Measurements from ENCODE around the gene EXTL2. TPM values are rescaled to one million over a fixed set of nuclear protein-coding genes. Genes with fewer than 3 reads are reported as not detected.
"Not testable (repeated sequence)": the region's sequence is repeated elsewhere in the genome, so short reads cannot be mapped to it uniquely, and the experiment has no call there.

EXTL2 gene
- total RNA-seq, 1 donor from 2014 or later = 4.7 TPM

DNA sequence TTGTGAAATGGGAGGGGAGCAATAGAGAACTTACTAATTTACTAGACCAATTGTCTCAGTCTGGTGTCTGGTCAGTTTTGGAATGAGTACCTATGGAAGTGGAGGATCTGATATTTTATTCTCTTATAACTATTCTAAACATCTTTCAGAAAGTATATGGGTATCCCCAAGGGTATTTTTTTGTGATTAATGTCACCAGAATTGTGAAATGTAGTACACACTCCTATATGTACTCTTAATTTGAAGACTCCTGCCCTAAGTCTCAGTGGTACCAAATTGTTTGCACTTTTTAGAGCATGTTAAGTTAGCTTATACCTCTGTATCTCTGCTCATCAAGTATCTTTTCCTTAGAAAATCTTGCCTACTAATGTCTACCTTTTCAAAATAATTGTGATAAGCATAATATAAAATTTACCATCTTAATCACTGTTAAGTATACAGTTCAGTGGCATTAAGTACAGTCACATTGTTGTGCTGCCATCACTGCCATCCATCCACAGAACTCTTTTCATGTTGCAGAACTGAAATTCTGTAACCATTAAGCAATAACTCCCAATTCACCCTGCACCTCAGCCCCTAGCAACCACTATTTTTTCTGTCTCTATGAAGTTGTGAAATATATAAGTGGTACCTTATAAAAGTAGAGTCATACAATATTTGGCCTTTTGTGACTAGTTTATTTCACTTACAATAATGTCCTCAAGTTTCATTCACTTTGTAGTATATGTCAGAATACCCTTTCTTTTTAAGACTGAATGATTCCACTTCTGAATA is 41.7 kb upstream of the EXTL2 start:
- TF ChIP-seq, protein P1, sequence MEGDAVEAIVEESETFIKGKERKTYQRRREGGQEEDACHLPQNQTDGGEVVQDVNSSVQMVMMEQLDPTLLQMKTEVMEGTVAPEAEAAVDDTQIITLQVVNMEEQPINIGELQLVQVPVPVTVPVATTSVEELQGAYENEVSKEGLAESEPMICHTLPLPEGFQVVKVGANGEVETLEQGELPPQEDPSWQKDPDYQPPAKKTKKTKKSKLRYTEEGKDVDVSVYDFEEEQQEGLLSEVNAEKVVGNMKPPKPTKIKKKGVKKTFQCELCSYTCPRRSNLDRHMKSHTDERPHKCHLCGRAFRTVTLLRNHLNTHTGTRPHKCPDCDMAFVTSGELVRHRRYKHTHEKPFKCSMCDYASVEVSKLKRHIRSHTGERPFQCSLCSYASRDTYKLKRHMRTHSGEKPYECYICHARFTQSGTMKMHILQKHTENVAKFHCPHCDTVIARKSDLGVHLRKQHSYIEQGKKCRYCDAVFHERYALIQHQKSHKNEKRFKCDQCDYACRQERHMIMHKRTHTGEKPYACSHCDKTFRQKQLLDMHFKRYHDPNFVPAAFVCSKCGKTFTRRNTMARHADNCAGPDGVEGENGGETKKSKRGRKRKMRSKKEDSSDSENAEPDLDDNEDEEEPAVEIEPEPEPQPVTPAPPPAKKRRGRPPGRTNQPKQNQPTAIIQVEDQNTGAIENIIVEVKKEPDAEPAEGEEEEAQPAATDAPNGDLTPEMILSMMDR (conservative IDR thresholded peaks at IDR 0.05; ENCODE audit: low read depth, low read length) = no peak
- no peak for DNase-seq (ENCODE audit: low read depth)
- H3K4me3 ChIP-seq (ENCODE audit: low read depth, low read length) = no peak overlapping the region

DNA sequence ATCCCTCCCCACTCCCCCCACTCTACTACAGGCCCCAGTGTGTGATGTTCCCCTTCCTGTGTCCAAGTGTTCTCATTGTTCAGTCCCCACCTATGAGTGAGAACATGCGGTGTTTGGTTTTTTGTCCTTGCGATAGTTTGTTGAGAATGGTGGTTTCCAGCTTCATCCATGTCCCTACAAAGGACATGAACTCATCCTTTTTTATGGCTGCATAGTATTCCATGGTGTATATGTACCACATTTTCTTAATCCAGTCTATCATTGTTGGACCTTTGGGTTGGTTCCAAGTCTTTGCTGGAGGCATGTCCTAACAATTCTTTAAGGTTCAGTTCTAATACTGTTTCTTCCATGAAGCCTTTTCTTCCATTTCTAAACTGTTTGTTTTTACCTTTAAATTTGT is 38.9 kb upstream of the EXTL2 start:
- not testable (repeated sequence) for DNase-seq (ENCODE audit: low read depth); H3K4me3 ChIP-seq (ENCODE audit: low read depth, low read length)

DNA sequence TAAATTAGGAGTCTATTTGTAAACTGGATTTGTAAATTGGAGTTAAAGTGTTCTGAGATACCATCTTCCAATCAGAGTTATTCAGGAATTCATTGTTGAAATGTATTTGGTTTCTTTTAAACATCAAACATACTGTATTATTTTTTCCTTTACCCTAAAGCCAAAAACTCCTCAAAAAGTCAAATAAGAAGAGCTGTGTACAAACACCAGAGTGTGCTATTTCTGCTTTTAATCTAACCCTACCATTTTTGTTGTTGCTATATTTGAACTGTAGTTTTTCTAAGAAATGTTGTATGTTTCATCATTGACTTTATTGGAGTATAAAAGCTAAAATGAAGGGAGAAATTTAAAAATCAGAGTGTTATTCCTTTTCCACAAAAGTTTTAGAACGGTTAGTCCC is 37.1 kb upstream of the EXTL2 start:
- DNase-seq (ENCODE audit: low read depth) = no peak
- no peak overlapping the region for H3K4me3 ChIP-seq (ENCODE audit: low read depth, low read length)
- TF ChIP-seq, protein P1 (conservative IDR thresholded peaks at IDR 0.05; ENCODE audit: low read depth, low read length) = no peak

DNA sequence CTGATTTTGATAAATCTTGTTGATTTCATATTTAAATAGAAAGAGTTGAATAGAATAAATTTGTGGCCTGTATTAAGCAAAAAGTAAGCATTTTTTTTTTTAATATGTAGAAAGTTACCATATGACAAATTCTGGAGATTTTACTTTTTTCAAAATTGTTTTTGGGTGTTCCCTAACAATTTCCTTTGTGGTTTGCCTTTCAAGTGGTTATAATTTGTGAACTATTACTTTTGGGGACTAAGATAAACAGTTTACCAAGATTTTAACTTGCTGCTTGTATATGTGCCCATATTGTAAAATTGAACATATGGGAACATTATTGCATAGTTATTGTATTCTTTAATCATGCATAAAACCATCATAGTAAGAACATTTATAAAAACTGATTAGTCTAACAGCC is 35.9 kb upstream of the EXTL2 start:
- no peak for DNase-seq (ENCODE audit: low read depth)
- no peak overlapping the region for H3K4me3 ChIP-seq (ENCODE audit: low read depth, low read length)
- TF ChIP-seq, protein P1 (conservative IDR thresholded peaks at IDR 0.05; ENCODE audit: low read depth, low read length) = no peak

DNA sequence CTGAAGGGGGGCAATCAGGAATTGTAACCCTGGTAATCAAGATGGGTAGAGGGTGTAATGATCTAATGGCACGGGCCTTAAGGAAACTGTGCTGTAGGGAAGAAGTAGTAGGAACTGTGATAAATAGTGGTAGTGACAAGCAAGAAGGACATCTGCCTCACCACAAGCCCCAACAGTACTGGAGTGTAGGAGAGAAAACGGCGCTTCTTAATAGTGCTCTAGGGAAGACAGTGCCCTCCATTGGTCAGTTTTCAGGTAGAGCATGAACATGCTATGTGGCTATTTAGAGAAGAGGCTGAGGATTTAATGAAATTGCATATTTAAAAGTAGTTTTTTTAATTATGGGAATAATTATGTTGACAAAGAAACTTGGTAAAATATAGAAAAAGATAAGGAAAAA is 33.5 kb upstream of the EXTL2 start:
- no peak for DNase-seq (ENCODE audit: low read depth)
- H3K4me3 ChIP-seq (ENCODE audit: low read depth, low read length) = no peak overlapping the region
- TF ChIP-seq, protein P1 (conservative IDR thresholded peaks at IDR 0.05; ENCODE audit: low read depth, low read length) = peak; percentile 32

DNA sequence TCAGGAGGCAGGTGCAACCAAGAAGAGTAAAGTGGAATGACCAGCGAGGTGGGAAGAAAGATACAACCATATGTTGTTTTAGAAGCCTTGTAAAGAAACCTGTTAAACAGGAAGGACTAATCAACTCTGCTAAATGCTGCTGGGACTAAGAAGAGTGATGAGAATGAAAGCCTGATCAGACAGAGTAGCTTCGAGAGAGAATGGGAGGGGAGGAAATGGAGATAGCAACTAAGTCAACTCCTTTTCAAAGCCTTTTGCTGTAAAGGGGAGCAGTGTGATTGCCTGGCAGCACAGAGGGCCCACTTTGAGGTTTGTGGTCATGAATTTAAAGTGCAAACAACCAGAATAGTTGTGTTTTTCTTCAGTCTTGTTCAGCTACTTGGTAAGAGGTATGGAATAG is 32.6 kb upstream of the EXTL2 start:
- TF ChIP-seq, protein P1 (conservative IDR thresholded peaks at IDR 0.05; ENCODE audit: low read depth, low read length) = no peak
- H3K4me3 ChIP-seq (ENCODE audit: low read depth, low read length) = no peak overlapping the region
- DNase-seq (ENCODE audit: low read depth) = no peak

DNA sequence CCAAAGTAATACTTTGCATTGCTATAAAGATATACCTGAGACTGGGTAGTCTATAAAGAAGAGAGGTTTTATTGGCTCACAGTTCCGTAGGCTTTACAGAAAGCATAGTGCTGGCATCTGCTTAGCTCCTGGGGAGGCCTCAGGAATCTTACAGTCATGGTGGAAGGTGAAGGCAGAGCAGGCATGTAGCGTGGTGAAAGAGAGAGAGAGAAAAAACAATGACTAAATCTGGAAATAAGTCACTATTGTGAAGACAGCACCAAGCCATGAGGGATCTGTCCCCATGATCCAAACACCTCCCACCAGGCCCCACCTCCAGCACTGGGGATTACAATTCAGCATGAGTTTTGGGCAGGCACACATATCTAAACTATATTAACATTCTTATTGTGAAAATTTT is 31.6 kb upstream of the EXTL2 start:
- DNase-seq (ENCODE audit: low read depth) = no peak
- no peak overlapping the region for H3K4me3 ChIP-seq (ENCODE audit: low read depth, low read length)
- TF ChIP-seq, protein P1 (conservative IDR thresholded peaks at IDR 0.05; ENCODE audit: low read depth, low read length) = no peak

Measured in epithelial cell of proximal tubule (primary cell).